GM18907 (cell line): ENCODE results near the gene EPHB2.

Experiments used
- ATAC-seq: cut with Tn5 transposase; IDR thresholded peaks from one replicate; pipeline ENCODE4 v1.9.1; 2021; ENCODE audit warnings: mild to moderate bottlenecking, moderate library complexity; ENCODE audit not compliant: unreplicated experiment

The EPHB2 gene

DNA sequence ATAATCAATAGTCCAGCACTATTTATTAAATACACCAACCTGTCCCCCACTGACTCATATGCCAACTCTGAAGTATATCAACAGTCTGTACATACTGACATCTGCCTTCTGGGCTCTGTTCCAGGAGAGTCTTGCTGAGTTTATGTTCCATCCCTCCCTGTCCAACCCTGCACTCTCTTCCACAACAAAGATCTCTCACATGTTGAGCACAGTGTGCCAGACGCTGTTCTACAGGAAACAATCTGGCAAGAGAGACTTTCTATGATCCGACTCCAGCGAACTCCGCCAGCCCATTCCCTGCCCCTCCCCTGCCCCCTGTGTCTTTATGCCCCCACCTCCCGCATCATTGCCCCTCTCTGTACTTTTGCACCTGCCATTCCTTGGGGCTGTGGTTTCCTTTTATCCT lies 258.7 kb downstream of the EPHB2 start:
- no peak for ATAC-seq

DNA sequence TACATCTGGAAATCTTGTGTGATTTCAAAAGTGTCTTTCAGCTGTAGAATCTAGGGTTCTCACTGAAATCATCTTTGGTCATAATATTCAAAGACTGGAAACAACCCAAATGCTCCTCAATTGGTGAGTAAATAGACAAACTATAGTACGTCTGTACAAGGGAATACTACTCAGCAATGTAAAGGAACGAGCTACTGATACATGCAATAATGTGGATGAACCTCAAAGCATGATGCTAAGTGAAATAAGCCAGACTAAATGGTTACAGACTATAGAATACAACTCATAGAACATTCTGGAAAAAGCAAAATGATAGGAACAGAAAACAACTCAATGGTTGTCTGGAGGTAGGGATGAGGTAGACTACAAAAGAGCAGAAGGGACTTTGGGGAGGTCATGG lies 259.5 kb downstream of the EPHB2 start:
- ATAC-seq = no peak
